Right forelimb (tissue), 1 donor: ENCODE data around the gene LCTL.
"Not testable (repeated sequence)": the region's sequence is repeated elsewhere in the genome, so short reads cannot be mapped to it uniquely, and the experiment has no call there.

Experiments
- DNase-seq: peaks from one replicate; pipeline ENCODE4 v3.0.0-alpha.2; 2018

LCTL gene

GRCh38 chr15:66563566-66564110 is 2.2 kb downstream of the LCTL start:
- DNase-seq: no peak

- no peak for DNase-seq
These were observed 2.7 kb downstream of the LCTL start for GRCh38 chr15:66563126-66563525.

GRCh38 chr15:66560856-66561525 is 4.8 kb downstream of the LCTL start:
- DNase-seq: no peak

GRCh38 chr15:66558271-66558670 is 7.5 kb downstream of the LCTL start:
- no peak for DNase-seq

GRCh38 chr15:66555685-66556084 is 10.1 kb downstream of the LCTL start:
- DNase-seq: no peak

GRCh38 chr15:66545255-66545654 is 20.5 kb downstream of the LCTL start:
- no peak for DNase-seq

- no peak for DNase-seq
These were observed 22.9 kb downstream of the LCTL start for GRCh38 chr15:66542896-66543295.

GRCh38 chr15:66535056-66535455 is 30.7 kb downstream of the LCTL start:
- no peak for DNase-seq

- DNase-seq: no peak
These were observed 41.0 kb downstream of the LCTL start for GRCh38 chr15:66524838-66525237.

GRCh38 chr15:66523926-66524325 is 41.9 kb downstream of the LCTL start:
- no peak for DNase-seq

- no peak for DNase-seq
These were observed 49.9 kb downstream of the LCTL start for GRCh38 chr15:66515901-66516322.

- no peak for DNase-seq
These were observed 51.2 kb downstream of the LCTL start for GRCh38 chr15:66514586-66514985.

- no peak for DNase-seq
These were observed 57.4 kb downstream of the LCTL start for GRCh38 chr15:66508293-66508883.

GRCh38 chr15:66505818-66506217 is 60.0 kb downstream of the LCTL start:
- DNase-seq: no peak

- no peak for DNase-seq
These were observed 60.4 kb downstream of the LCTL start for GRCh38 chr15:66505430-66505811.

- peak; percentile 89 for DNase-seq
These were observed 61.0 kb downstream of the LCTL start, which contains the start of the genes RPL4 and ZWILCH for GRCh38 chr15:66504563-66505429. TSS of gene RPL4 (minus strand) at chr15:66504855. CDS start at chr15:66504790, 65 bp downstream. TSS of gene ZWILCH (plus strand) at chr15:66505326. CDS start at chr15:66505339, 13 bp downstream.

- no peak for DNase-seq
These were observed 61.8 kb downstream of the LCTL start for GRCh38 chr15:66503780-66504562.

GRCh38 chr15:66503041-66503648 is 62.7 kb downstream of the LCTL start:
- not testable (repeated sequence) for DNase-seq

GRCh38 chr15:66502491-66502890 is 63.3 kb downstream of the LCTL start:
- DNase-seq: no peak

- not testable (repeated sequence) for DNase-seq
These were observed 65.5 kb downstream of the LCTL start for GRCh38 chr15:66500346-66500745.

GRCh38 chr15:66498501-66499386 is 67.1 kb downstream of the LCTL start:
- no peak for DNase-seq
